ENCODE measurements around the gene TRAM2.

Gene TRAM2, protein sequence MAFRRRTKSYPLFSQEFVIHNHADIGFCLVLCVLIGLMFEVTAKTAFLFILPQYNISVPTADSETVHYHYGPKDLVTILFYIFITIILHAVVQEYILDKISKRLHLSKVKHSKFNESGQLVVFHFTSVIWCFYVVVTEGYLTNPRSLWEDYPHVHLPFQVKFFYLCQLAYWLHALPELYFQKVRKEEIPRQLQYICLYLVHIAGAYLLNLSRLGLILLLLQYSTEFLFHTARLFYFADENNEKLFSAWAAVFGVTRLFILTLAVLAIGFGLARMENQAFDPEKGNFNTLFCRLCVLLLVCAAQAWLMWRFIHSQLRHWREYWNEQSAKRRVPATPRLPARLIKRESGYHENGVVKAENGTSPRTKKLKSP

DNA sequence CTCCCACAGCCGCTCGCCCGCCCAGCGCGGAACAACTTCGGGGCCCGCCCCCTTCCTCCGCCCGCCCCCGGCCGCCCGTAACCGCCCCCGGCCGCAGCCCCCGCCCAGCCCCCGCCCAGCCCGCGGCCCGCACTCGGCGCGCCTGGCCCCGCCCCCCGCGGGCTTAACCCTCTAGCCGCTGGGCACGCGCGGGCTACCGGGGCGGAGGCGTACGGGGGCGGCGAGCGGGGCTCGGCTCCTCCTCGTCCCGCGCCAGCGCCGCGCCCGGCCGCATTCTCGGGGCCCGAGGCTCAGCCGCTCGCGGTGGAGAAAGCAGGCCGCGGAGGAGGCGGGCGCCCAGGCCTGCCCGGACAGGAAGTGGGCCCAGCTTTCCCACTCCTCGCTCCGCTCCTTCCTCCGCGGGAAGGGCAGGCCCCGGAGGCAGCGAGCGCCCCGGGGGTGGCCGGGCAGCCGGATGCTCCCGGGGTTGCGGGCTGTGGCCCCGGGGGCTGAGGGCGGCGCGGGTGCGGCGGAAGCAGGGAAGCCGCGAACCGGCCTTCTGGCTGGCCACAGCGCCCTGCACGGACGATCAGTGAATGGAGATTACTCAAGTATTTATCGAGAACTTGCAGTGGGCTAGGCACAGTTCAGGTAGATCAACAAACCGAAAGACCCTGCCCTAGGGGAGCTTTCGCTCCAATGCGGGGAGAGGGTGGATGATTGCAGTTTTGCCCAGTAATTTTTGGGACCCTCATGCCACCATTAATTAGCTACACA, at the start of gene TRAM2:
Gene TRAM2 (minus strand): TSS at position 39 of the 756 bp plus-strand sequence. CDS start 145 bp downstream, outside the sequence.
- DNase-seq, result peak; percentile 81 to 86 (median 84)

DNA sequence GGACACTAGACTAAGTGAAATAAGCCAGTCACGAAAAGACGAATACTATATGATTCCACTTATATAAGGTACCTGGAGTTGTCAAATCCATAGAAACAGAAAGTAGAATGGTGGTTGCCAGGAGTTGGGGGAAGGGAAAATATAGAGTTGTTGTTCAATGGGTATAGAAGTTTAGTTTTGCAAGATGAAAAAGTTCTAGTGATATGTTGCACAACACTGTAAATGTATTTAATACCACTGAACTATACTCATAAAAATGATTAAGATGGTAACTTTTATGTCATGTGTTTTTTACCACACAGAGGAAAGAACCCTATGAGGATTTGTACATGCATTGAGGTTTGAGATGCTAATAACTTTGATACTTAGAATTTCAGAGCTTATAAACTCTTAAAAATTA, 46.0 kb upstream of the TRAM2 start:
- DNase-seq, result no peak

DNA sequence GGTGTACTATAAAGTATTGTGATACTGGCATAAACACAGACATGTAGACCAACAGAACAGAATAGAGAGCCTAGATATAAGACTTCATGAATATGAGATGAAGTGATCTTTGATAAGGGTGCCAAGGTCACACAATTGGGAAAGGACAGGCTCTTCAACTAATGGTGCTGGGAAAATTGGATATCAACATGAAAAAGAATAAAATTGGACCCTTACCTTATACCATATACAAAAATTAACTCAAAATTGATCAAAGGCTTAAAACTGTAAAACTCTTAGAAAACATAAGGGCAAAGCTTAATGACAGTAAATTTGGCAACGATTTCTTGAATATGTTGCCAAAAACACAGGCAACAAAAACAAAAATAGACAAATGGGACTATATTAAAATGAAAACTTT, 44.8 kb upstream of the TRAM2 start:
- no peak for DNase-seq

DNA sequence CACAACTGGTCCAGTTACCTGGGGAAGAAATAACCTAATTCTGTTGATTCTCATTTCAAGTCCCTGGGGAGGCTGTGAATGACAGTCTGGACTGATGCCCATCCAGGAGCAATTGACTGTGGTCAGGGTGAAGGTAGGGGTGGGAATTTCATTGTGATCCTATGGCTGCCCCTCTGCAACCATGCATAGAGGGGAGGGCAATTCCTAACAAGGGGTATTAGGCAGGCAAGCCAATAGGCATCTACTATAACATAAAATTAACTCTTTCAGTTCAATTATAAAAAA, 44.0 kb upstream of the TRAM2 start:
- DNase-seq, result peak in 1 of 3 experiments; percentile 15

DNA sequence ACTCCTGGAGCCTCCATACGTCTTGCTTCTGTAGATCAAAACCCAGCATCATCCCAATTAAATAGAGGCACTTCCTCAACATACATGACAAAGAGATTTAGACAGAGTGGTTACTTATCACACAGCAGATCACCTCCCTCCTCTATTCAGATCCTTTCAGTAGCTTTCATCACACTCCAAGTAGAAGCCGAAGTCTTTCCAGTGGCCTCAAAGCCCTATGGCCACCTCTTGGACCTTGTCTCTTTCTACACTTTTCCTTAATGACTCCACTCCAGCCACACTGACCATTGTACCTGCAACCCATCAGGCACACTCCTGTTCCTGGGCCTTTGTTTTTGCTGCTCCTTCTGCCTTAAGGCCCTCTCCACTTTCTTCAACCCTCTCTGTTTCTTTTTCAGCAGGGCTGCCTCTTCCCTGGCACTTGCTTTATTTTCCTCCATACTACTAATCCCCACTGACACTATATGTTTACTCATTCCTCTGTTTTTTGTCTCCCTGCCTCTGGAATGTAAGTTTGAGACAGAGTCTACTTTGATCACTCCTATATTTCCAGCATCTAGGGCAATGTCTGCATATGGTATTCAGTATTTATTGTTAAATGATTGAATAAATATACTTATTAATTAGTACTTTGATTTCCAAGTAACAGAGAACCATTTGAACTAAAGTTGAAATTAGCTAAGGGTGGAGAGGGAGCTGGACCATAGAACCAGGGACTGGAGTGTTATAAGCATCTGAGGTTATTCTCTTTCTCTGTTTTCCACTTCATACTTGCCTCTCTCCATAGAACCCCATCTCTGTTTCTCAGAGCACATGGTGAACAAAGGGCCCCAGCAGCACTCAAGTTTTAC, 43.4 kb upstream of the TRAM2 start:
- no peak for DNase-seq

DNA sequence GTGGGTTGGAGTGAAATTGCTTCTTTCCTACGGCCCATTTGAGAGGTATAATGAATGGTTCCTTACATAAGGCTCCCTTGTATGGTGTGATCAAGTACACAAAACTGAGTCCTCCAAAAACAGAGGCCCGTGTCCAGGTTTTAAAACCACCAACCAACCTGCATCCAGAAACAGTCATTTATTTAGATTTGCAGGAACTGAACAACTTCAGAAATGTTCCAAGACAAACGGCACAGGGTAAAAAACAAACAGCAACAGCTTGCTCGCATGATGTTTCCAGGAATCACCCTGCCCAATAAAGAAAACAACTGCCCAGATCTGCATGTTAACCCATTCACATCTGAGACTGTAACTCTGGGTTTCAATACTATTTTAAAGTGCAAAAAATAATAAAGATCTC, 40.2 kb upstream of the TRAM2 start:
- peak in 1 of 3 experiments; percentile 14 for DNase-seq

DNA sequence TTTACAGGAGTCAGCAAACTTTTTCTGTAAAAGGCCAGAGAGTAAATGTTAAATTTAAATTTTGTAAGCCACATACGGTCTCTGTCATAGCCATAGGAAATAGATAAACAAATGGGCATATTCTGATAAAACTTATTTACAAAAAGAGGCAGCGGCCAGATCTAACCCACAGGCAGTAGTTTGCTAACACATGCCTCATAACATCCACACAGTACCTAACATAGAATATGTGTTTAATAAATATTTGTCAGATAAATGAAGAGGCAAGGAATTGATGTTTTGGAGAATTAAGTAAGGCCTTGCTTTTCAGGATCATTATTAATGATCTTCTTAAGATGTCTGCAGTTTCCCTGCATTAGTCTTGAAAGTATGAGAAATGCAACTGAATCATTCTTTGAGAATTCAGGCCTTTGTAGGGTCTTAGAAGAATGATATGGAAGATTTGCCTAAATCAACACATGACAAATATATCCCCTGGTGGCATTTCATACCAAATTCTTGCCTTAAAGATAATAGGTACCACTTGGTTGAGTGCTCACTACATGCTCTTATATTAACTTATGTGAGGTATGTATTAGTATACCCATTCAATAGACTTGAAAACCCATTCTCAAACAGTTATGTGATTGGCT, 39.3 kb upstream of the TRAM2 start:
- no peak for DNase-seq

DNA sequence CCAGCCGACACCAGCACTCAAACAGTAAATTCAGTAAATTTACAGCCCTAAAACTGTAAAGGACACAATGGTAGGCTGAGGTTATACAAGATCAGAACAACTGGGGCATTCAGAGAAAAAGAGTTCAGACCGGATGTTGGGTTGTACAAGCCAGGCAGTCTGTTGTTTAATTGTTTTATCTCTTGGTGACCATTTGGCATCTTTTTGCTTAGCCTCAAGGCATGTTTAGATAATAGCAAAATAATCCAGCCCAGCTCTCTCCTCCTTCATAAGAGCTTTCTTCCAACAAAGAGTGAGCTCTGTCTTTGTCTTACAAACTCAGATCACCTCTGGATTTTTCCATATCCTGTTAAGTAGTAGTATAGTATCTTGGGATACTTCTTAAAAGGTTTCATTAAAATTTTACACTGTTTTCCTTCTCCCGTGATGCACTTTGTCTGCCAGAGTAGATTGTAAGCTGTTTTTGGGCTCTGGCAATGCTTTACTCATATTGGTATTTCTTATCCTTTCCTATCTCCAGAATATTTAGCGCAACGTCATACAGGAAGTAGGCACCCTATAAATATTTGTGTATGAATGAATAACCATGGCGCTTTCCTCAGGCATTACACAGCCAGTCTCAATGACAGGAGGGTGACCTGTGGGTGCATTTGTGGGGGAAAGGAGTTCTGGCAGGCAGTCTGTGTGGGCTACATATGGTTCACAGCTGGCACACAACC, 35.6 kb upstream of the TRAM2 start:
- DNase-seq, result peak in 1 of 3 experiments; percentile 23

DNA sequence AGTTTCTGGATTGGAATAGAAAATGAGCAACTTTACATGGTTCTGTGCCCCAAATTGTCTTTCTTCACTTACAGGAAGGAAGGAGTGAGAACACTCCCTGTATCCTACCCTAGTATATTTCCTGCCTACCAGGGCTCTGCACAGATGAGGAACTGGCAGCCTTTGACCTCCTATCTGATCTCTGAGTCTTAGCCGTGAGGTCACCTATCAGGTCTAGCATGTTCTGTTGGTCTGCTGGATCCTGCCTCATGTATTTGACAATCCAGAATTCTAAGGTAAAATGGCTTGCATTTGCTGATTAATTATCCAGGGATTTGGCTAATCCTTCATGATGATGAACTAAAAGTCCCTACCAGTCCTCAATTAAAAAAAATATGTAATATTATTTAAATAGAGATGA, 35.0 kb upstream of the TRAM2 start:
- DNase-seq, result no peak

DNA sequence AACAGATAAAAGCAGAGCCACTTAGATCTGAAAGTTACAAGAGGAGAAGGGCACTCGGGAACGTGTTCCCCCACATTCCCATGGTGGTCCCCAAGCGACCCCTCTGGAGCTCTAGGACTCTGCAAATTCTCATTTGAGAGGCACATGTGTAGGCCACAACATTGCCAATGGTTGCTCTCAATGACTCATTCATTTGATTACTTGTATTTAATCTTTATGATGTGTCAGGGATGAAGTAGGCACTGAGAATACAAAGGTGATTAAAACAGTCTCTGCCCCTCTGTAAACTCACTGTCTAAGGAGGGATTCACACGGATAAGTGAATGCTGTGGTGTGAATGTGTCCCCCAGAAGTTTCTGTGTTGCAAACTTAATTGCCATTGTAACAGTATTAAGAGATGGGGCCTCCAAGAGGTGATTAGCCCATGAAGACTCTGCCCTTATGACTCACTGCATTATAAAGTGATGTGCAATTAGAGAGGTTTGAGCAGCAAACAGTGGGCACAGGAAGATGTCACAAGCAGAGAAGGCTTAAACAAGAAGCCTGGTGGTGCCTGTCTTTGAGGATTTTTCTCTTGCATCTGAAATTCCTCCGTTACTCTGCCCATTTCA, 34.0 kb upstream of the TRAM2 start:
- DNase-seq, result no peak

DNA sequence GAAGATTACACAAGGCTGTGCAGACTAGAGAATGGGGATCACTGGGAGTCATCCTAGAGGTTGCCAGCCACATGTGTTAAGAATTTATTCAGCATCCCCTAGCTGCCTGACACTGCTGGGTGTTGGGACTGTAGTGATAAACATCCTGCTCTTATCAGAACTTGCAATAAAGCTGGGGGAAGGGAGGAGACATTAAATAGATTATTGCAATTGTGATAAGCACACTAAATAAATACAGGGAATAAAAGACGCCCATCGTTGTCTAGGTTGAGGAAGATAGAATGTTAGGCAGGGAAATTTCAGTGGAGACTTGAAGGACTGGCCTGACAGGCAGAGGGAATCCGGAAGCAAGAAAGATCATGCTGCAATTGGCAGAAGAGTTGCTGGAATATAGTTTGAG, 33.2 kb upstream of the TRAM2 start:
- no peak for DNase-seq

DNA sequence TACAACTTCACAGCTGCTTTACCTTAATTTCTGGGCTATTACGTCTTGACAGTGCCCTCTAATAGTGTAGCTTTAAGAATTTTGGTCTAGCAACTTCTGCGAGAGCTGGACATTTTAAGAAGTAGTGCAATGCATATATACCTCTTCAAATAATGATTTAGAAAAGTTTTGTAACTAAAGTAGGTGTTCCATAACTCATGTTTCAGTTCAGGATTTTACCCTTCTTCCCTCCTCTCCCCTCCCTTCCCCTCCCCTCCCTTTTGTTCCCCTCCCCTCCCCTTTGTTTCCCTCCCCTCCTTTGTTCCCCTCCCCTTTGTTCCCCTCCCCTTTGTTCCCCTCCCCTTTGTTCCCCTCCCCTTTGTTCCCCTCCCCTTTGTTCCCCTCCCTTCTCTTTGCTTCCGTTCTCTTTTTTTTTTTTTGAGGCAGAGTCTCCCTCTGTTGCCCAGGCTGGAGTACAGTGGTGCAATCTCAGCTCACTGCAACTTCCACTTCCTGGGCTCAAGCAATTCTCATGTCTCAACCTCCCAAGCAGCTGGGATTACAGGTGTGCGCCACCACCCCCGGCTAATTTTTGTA, 28.8 kb upstream of the TRAM2 start:
- DNase-seq, result no peak

DNA sequence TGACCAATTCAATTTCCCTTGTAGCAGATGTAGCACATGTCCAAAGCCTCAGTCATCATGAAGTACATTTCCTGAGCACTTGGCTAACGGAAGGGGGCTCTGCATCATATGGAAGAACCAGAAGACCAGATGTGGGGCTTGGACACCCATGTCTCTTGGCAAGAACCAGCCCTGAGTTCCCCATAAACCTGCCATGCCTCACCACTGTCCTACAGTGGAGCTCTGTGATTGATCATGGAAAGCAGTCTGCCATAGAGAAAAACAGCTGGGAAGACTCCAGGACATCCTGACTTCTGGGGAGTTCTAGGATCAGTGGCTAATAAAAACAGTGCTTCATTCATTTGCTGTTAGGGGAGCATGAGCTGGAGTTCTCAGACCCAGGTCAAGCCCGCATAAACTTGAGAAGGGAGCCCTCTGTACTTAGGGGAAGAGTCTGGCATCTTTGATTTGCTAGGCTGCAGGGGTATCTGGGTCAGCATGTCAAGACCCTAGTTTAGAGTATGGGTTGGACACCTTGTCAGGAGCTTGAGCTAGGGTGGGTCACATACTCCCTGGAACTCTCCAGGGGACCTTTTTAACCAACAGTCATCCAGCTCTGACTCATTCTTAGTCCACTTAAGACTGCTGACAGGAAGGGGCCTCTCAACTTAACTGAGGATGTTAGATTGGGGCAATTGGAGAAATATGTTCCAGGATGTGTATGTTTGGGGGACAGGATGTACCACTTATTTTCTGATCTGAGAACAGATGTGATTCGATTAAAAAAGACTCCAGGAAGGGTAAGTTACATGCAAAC, 26.3 kb upstream of the TRAM2 start:
- no peak for DNase-seq

DNA sequence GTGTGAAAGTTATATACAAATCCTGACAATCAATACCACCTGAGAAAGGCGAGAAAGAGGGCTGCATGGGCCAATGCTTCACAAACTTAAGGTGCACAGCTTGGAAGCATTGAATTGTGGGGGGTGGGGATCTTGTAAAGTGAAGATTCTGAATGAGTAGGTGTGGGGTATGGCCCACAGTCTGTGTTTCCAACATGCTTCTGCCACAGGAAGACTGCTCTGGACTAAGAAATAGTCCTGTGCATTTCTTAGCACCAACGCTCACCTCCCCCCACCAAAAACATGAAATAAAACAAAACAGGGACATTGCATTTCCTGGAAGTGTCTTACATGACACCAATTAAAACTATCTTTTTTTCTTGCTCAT, 21.9 kb upstream of the TRAM2 start:
- no peak for DNase-seq

DNA sequence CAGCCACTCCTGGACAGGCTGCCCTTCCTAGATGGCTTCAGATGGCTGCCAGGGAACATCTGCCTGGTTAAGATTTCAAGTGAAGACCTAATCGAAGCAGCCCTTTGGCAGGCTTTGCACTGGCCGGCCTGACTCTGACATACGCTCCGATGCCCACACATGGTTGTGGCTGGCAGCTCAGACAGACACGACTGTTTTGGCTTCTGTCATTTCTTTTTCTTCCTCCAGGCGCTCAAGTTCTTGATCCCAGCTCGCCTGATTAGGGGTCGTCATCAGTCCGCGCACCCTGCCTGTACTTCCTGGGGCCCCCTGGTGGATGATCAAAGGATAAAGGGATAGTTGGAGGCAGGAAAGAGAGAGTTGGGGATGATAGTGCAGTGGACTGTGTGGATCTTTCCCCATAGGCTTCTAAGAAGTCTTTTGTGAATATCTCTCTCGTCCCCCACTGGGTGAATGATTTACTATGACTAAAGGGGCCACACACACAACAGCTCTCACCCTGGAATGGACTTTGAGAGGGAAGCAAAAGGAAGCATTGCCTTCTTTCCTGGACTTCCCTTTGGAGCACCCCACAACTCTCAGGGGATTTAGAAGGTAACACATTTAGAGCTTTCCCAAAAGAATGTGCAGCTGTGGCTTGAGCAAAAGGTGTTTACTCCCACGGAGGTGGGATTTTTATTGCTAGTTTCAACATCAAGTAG, 21.4 kb upstream of the TRAM2 start:
- DNase-seq, result peak; percentile 5 to 38 (median 13)

DNA sequence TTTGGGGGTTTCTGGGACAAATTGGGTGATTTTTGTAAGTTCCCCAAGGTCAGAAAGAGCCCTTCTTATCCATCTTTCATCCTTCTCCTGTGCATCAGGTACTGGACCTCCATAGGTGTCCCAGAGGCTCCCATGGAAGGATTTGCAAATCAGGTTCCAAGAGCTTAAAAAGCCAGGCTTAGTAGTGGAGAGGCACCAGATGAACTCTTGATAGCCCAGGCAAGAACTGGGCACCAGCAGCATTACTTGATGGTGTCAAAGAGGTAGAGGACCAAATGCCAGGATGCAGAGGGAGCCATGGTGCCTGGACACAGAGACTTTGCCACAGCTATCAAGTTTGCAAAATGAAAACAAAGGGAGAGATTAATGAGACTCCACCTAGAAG, 20.9 kb upstream of the TRAM2 start:
- no peak for DNase-seq

DNA sequence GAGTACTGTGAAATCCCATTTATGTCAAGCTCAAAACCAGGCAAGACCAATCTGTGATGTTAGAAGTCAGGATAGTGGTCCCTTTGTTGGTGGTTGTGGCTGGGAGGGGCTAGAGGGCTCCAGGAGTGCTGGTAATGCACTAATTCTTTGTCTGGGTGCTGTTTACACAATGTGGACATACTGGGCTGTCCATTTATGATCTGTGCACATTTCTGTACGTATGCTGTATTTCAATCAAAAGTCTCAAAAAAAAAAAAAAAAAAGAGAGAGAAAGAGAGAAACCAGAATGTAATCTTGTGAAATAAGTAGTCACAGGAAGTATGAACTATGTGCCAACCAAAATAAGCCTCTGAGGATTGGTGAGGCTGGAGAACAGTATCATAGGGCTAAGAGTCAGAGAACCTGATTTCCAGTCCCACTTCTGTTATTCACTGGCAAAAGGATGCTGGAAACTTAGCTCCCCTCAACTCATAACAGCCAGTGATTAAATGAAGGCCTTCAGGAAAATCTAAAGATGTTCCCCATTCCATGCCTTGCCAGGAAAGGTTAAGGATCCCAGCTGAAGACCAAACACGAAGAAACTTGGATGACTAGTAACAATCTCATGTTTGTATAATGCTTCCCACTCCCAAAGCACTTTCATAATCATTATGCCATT, 19.6 kb upstream of the TRAM2 start:
- no peak for DNase-seq

DNA sequence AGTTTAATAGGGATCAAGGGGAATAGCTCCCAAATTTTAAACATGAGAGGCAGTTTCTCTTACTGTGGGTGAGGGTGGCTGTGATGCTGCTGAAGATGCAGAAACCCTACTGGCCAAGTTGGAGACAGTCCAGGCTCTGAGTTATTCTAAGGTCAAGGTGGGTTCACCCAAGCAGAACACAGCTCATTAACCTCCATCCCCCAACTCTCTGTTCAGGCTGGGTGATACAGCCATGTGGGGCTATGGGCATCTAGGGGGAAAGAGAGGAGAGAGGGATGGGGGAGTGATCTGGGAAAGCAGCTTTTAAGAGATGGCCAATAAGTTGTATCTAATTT, 18.9 kb upstream of the TRAM2 start:
- DNase-seq, result no peak

DNA sequence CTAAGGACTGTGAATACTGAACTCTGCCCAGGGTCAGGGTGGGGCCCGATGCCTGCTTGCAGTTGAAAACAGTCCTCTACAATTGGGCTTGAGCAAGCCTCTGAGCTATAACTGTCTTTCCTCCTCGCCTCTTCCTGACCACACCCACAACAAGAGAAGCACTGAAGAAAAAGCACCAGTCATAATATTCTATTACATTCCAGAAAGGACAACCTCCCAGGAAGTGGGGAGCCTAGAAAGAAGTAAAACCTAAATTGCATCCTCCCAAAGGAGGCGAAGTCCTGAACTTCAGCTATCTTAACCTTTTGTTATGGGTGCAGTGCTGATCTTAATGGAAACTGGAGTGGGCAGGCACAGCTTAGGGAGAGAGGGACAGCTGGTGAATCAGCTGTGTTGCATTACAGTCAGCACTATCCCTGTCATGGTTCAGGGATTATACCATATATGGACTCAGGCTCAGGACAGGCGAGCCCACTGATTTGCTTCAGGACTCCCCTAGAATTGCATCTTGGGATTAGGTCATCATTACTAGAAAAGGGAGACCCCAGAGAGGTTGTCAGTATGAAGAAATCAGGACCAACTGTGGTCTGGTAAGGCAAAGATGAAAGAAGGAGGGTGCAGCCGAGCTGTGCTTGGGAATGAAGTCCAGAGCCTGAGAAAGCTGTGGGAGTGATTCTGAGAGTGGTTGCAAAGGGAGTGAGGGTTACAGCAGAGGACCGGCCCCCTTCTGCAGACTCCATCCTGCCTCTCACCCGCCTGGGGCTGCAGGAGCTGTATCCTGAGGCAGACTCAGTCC, 18.3 kb upstream of the TRAM2 start:
- DNase-seq, result peak in 2 of 3 experiments; percentile 7 to 15

All from NCI-H1417 (cell line).